Stimulated activated CD8-positive, alpha-beta memory T cell treated with anti-CD3 and anti-CD28 coated beads, Interleukin-7, amount 100 ng/mL, for 4 hours (primary cell): ENCODE data around the gene AHDC1.
"Not testable (repeated sequence)": the region's sequence is repeated elsewhere in the genome, so short reads cannot be mapped to it uniquely, and the experiment has no call there.

Experiments used
- DNase-seq, 2 donors: peaks; one replicate each; pipeline ENCODE4 v3.0.0-alpha.2; 2020; ENCODE audit warnings: low read depth in 2 of 2

AHDC1 gene

DNA sequence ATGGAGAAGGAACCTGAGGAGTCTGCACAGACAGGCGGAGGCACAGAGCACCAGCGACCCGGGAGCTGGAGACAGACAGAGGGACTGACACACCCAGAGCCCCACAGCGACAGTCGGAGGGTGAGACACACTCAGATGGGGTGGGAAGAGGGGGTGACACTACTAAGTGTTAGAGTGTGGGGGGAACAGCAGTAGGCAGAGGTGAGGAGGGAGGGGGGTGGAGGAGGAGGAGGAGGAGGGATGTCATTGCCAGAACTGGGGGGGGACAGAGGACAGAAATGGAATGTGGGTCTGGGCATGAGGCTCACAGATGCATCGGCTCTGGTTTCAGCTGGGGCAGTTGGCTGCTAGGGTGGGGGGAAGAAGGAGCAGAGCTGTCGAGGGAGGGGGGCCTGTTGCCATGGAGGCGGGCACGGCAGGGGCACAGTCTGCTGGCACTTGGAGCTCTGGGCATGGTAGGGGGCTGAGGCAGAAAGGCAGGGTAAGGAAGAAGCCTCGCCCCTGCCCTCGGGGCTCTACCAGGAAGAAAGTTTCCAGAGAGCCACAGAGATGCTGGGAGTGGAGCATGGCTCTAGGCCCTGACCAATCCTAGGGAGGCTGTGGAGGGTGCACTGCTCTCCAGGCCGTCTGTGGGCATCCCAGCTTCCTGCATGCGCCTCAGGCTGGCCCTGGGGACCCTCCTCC lies 37.3 kb downstream of the AHDC1 start:
- no peak for DNase-seq

DNA sequence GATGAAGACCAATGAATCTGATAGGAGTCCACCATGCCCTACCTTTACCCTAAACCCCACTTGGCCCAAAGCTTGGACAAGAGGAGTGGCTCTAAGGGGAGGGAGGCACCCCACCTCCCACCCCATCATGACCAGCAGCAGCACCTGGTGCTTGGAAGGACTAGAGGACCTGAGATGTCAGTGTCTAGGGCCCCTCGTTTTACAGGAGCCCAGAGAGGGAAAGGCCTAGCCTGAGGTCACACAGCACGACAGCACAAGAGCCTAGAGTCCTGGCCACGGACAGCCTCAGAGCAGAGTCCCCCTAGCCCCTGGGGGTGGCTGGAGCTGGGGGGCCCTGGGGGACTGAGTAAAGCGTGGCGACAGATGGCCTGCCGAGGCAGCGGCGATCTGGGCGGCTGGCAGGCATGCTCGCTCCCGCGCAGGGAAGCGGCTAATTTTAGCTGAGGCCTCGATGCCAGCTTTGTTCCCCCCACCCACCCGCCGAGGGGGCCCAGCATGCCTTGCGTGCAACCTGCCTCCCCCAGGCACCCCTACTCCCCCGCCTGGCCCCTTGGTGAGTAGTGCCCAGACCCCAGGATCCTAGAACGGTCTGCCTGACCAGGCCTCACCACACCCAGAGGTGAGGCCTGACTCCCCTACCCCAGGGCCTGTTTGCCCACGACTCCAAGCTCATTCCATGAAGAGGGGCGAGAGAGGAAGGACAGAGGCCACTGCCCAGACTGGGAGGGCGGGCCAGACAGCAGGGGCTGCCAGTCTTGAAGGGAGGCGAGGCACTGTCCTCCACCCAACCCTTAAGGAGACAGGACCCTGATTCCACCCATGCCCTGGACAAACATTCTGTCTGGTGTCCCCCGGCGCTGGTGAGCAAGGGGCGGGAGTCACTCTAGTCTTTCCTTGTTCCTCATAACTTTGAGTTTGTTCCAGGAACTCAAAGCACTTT lies 39.0 kb downstream of the AHDC1 start:
- no peak for DNase-seq

DNA sequence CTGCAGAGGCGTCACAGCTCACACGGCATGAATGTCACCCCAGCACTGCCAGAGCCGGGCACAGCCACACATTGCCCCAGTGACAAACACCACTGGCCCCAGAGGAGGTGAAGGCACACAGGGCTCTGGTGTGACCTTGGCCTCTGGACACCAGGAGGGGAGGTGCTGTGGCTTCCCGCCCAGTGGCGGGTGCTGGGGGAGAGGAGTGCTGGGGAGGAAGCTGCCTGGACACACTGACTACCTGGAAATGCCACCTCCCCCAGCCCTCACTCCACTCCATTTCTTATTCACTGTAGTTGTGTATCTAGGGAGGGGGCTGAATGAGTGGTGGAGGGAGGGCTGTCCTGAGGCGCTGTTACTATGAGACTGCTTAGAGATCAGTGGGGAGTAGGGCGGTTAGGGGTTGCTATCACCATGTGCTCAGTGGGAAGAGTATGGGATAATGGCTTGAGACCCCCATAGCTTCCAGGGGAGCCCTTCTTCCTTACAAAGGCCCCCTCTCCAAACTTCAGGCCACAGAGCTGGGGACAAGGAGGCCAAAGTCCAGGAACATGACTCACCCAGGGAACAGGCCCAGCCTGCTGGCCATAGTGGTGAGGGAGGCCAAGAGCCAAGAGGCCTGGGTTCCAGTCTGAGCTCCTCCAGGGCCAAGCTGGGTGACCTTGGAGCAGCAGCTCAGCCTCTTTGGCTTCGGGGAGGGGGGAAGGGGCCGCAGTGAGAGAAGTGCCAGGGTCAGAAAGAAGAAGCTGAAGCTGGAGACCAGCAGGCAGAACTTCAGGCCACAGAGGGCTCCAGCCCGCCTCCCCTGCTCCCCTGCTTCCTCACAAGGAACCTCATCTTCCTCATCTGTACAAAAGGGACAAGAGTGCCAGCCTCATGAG lies 40.1 kb downstream of the AHDC1 start:
- no peak for DNase-seq

DNA sequence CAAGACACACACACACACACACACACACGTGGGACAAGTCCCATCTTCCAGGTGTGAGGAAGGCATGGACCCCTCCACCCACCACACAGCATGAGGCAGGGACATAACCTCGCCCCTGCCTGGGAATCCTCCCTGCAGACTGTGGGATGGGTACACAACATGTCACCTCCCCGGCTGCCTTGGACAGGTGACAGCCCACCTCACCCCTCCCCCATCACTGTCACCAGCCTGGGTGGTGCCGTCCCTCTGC lies 40.7 kb downstream of the AHDC1 start:
- DNase-seq, result no peak

DNA sequence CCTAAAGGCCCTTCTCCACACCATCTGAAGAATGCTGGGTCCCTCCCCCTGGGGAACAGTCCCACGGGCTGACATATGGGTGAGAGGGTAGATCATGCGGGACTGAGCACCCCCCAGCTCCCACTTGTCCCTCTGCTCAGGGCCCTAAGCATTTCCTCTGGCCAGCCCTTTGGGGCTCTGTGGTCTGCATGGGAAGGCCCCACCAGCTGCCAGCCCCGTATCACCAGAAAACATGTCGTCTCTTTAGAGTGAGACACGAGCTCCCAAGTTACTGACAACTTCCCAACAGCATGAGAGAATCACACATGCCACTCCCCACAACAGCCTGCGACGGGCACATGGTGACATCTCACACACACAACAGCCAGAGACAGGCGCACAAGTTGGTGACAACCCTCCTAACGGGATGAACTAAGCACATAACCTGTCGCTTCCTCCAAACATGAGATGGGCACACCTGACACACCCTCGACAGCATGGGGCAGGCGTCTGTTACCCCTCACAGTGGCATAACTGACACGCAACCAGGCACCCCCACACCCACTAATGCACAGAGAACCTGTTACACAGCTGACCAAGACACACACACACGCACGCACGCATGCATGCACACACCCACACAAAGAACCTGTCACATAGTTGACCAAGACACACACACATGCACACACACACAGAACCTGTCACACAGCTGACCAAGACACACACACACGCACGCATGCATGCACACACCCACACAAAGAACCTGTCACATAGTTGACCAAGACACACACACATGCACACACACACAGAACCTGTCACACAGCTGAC lies 41.2 kb downstream of the AHDC1 start:
- DNase-seq, result no peak

DNA sequence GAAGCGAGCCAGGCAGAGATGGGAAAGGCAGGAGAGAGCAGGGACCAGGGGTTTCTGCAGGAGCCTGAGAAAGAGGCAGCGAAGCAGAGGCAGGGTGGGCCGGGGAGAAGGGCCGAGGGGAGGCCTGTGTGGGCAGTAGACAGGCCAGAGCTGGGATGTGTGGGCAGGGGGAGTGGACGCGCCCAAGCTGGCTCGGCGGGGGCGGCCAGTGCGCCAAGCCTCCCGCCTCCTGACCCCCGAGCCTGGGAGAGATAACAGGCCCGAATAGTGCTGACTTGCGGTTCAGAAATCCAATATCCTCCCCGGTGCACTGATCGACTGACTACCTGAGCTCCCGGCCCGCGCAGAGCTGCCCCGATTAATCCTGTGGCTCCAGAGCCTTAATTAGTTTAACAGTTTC lies 41.9 kb downstream of the AHDC1 start:
- no peak for DNase-seq

DNA sequence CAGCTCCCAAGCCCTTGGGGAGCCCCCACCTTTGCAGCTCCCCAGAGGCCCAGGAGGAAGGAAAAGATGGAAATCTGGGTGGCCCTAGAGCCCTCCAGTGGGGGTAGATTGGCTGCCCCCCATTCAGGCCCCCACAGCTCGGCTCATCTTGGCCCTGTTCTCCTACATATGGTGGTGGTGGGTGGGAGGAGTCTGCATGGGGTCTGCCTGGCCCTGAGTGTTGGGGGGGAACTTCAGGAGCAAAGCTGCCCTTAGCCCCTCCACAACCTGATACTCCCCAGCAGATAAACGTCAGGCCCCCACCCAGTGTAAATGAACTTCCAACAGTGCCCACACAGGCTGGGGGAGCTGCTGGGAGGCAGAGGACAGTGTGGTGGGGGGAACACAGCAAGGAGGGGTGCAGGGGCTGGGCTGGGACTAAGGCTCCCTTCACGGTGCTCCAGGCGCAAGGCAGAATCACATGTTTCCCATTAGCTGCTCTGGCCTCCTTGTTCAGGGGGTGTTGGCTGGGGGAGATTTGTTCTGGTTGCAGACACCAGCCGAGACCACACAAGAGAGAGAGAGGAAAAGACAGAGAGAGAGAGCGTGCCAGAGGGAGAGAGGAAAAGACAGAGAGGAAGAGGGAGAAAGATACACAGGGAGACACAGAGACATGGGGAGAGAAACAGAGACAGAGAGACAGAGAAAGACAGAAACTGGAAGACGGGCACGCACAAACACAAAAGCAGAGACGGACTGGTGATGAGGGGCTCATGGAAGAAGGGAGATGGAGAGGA lies 42.6 kb downstream of the AHDC1 start:
- no peak for DNase-seq

DNA sequence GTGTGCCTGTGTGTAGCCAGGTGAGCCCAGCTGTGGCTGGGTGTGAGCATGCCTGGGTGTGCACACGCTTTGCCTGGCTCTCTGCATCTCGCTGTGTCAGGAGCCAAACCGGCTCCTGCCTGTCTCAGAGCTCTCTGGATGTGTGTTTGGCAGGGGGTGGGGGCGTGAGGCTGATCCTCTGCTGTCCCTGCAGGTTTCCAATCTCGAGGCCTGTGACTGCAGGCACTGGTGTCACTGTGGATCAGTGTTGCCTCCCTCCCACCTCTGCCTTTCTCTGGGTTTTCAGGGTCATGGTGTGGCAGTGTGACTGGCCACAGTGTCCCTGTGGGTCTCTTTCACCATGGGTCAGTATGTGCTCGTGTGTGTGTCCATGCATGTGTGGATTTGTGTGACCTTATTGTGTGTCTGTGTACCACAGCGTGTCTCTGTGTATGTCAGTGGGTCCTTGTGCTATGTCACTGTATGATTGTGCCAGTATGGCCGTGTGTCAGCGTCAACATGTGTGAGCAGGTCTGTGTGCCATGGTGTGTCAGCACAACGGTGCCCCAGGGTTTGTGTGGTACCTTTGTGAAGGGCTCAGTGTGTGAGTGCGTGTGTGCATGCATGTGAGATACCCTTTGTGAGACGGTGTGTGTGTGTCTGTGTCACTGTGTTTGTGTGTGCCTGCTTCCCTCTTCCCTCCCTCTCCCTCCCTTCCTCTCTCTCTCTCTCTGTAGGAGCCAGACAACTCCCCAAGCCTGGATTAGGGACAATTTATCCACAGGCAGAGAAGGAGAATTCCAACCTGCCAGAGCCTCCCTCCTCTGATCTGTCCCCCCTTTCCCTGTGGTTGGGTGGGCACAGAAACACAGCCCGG lies 43.4 kb downstream of the AHDC1 start:
- DNase-seq, result no peak

DNA sequence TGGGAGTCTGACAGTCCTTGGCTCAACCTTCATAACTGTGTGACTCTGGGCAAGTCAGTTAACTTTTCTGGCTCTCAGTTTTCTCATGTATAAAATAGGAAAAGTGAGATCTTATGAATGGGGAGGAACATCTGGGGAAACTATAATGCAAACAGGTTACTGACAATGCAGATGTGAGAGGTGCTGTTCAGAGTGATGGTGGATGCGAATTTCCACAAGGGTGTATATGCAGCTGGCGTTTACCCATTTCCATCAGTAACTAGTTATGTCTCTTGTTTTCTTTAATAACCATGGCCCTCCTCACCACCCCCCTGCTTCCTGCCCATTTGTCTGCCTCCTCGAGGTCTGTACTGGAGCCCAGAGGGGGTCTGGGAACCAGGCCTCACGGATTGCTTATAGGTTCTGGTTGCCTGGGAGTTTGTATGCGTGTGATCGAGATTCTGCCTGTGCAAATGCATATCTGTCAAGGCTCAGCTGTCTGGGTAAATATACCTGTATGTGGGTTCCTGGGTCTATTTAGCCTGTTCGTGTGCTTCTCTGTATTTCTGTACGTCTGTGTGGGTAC lies 44.4 kb downstream of the AHDC1 start:
- no peak for DNase-seq

DNA sequence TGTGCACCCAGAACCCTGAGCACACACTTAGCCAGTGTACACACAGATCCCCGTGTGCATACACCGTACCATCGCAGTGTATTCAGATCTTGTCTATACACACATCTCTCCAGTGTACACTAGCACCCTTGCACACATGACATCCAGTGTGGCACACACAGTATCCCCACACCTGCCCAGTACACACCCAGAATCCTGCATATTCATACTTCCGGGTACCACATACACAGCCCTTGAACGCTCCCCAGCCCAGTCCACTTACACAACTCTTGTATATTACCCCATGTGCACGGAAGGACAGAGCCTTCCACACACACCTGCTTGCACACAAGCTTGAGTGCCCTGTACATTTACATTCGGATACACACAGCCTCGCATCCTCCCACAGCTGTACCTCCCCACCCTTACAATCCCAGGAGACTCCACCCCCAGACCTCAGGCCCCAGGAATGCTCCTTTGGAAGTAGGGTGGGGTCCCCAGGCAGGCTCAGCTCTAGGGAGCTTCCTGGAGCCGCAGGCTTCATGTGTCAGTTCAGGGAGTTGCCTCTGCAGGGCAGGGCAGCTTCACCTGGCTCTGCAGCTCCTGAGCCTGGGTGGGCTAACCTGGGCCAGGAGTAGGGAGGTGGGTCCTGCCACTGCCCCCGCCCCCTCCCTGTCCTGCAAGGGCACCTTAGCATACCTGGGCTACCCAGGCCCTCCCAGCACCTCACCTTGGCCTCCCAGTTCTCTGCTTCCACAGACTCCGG lies 46.2 kb downstream of the AHDC1 start:
- no peak for DNase-seq

DNA sequence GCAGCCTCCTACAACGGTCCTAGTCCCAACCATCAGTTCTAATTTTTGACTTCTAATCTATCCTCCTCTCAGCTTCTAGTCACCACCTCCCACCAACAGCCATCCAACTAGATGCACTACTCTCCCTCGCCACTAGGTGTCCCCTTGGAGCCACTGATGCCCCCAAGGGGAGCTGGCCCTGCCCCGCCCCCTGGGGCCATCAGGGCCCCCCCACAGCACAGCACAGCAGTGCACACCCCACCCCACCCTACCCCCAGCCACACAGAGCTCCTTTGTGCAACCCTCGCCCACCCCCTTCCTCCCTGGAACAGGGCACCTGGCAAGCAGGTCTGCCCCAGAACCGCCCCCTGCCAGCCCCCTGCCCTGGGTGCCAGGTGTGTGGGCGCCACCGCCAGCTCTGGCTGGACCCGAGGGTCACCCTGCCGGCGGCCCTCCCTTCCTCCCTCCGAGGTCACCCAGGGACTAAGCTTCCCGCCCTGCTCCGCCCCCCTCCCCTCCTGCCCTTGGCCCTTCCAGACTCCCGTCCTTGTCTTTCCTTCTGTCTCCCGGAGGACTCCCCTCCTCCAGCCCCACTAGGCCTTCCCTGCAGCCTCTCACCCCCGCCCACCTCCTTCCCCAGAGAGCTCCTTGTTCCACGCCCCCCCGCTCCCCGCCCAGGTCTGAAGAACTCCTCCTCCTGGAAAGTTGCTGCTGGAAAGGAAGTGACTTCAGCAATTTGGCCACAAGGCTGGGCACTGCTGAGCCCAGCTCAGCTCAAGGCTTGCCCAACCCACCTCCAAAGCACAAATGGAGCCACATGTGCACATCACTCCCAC lies 47.0 kb downstream of the AHDC1 start:
- peak; percentile 59 to 67 for DNase-seq

DNA sequence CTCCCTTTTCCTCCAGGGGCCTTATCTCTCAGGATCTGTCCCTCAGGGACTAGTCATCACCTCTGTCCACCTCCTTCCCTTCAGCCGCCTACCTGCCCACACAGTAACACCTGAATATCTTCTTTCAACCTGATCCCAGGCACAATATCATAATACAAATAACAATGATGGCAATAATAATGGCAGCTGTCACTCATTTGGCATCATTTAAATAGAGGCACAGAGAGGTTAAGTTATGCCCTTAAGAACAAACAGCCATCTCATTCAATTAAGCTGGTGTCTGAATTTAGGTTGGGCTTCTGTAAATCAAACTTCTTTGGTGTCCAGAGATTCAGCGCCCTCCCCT lies 47.5 kb downstream of the AHDC1 start:
- no peak for DNase-seq

DNA sequence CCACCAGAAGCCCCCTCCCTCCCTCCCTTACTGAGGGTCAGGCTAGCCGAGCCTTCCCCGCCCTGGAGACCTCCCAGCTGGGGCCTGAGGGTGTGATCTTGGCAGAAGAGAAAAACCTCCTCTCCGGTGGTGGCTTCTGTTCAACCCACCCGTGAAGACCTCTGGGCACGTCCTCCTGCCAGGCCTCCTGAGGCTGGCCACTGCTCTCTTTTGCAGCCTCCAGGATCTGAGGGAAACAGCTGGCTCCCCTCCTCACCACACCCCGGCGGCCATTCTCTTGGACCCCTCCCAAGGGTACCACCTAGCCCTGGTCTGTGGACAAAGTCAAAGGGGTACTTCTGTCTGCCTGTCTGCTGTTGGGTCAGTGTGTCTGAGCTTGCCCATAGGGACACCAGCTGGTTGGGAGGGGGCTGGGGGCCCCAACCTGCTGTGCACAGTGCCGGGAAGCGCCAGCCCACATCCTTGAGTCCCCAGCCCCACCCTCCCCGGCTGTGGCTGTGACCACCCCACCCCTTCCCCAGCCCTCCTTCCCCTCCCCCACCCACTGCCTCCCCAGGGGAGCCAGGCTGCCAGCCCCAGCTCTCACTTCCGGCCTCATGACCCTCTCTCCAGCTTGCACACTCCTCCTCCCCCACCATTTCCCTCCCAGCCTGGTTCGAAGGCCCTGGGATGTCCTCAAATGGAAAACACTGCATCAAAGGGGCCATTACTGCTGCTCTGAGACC lies 48.1 kb downstream of the AHDC1 start:
- DNase-seq, result no peak

DNA sequence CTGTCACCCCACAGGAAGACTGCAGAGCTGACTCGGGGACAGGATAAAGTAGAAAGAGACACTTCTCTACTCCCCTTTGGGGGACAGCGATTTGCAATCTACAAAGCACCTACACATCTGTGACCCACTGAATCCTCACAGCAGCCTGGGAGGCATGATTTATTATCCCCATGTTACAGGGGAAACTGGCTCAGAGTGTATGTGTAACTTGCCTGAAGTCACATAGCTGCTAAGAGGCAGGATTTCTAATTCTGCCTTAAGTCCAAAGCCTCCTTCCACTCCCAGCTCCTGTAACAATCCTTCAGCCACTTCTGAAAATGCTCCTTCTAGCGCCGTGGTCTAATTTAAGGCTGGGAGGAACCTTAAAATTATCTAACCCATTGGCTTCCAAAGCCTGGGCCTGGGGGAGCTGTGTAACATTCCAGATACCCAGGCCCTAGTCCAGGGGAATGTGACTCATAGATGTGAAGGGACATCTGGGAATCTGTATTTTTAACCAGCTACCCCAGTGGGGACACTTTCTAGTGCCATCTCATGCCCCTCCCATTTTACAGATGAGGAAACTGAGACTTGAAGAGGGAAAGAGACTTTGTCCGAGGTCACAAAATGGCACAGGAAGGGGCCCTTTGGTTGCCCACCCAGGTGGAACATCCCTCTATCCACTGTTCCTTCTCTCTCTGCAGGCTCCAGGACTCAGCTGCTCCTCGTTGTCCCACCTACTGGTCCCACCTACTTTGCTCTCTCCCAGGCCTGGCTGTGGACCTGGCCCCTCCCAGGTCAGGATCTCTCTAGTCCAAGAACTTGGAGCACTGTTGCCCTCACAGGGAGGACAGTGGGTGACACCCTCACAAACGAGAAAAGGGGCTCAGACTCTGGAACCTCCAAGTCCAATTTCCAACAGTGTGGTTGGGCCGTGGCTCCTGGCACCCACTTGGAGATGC lies 48.9 kb downstream of the AHDC1 start:
- DNase-seq, result no peak

DNA sequence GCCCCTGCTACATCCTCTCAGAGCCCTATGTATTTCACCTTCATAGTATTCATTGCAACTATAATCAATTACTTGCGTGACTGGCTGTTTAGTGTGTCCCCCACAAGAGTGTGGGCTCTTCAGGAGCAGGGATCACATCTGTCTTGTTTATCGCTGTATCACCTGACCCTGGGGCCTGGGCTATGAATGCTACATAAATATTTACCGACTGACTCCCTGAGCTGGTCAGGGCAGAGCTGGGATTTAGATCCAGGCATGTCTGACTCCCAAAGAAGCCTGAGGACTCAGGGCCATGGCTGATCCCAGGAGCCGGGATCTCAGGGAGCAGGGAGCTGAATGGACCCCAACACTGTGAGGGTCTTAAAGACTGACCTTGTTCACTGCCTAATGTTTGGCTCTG lies 49.7 kb downstream of the AHDC1 start:
- no peak for DNase-seq

DNA sequence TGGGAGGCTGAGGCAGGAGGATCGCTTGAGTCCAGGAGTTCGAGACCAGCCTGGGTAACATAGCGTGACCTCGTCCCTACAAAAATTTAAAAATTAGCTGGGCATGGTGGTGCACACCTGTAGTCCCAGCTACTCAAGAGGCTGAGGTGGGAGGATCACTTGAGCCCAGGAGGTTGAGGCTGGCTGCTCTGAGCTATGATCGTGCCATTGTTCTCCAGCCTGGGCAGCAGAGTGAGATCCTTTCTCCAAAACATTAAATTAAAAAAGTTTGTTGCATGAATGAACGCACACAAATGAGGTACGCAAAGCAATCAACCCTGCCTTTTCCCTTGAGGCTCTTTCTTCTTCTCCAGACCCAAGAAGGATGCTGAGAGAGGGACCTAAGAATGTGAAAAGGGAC lies 50.1 kb downstream of the AHDC1 start:
- DNase-seq, result not testable (repeated sequence)
